Measurements from ENCODE around the gene SUCO.

SUCO gene

GRCh38 chr1:172515436-172515835, 17.5 kb upstream of the SUCO start:
- DNase-seq (ENCODE audit: low read depth): no peak

- no peak for DNase-seq (ENCODE audit: low read depth)
Measured at GRCh38 chr1:172515927-172516326, 17.0 kb upstream of the SUCO start.

- no peak for DNase-seq (ENCODE audit: low read depth)
Measured at GRCh38 chr1:172517081-172517480, 15.9 kb upstream of the SUCO start.

- DNase-seq (ENCODE audit: low read depth): no peak
Measured at GRCh38 chr1:172517545-172517944, 15.4 kb upstream of the SUCO start.

GRCh38 chr1:172529304-172529703, 3.6 kb upstream of the SUCO start:
- no peak for DNase-seq (ENCODE audit: low read depth)

GRCh38 chr1:172530000-172530399, 3.0 kb upstream of the SUCO start:
- DNase-seq (ENCODE audit: low read depth): no peak

- no peak for DNase-seq (ENCODE audit: low read depth)
Measured at GRCh38 chr1:172531412-172532182, 1.4 kb upstream of the SUCO start.

- peak; percentile 83 for DNase-seq (ENCODE audit: low read depth)
Measured at GRCh38 chr1:172532183-172532699, 709 bp upstream of the SUCO start.

GRCh38 chr1:172533513-172534151, 682 bp downstream of the SUCO start:
- DNase-seq (ENCODE audit: low read depth): peak; percentile 10

- DNase-seq (ENCODE audit: low read depth): no peak
Measured at GRCh38 chr1:172536256-172536655, 3.3 kb downstream of the SUCO start.

GRCh38 chr1:172537366-172537765, 4.4 kb downstream of the SUCO start:
- DNase-seq (ENCODE audit: low read depth): no peak

- DNase-seq (ENCODE audit: low read depth): no peak
Measured at GRCh38 chr1:172537827-172538391, 5.0 kb downstream of the SUCO start.

GRCh38 chr1:172540635-172541034, 7.7 kb downstream of the SUCO start:
- no peak for DNase-seq (ENCODE audit: low read depth)

GRCh38 chr1:172544481-172545104, 11.6 kb downstream of the SUCO start:
- DNase-seq (ENCODE audit: low read depth): no peak

GRCh38 chr1:172545396-172546004, 12.6 kb downstream of the SUCO start:
- no peak for DNase-seq (ENCODE audit: low read depth)

GRCh38 chr1:172547071-172547470, 14.1 kb downstream of the SUCO start:
- DNase-seq (ENCODE audit: low read depth): no peak

GRCh38 chr1:172549621-172550280, 16.8 kb downstream of the SUCO start:
- no peak for DNase-seq (ENCODE audit: low read depth)

GRCh38 chr1:172551279-172551678, 18.3 kb downstream of the SUCO start:
- no peak for DNase-seq (ENCODE audit: low read depth)

GRCh38 chr1:172554915-172555314, 22.0 kb downstream of the SUCO start:
- DNase-seq (ENCODE audit: low read depth): no peak

GRCh38 chr1:172556461-172556860, 23.5 kb downstream of the SUCO start:
- no peak for DNase-seq (ENCODE audit: low read depth)

- DNase-seq (ENCODE audit: low read depth): no peak
Measured at GRCh38 chr1:172557270-172557669, 24.3 kb downstream of the SUCO start.
